ENCODE results near the gene NADK2. TPM values are rescaled to one million over a fixed set of nuclear protein-coding genes. Genes with fewer than 3 reads are reported as not detected.

NADK2 gene
- total and polyA plus RNA-seq, 4 donors: 73.6 to 178 (median 88.0) TPM

DNA sequence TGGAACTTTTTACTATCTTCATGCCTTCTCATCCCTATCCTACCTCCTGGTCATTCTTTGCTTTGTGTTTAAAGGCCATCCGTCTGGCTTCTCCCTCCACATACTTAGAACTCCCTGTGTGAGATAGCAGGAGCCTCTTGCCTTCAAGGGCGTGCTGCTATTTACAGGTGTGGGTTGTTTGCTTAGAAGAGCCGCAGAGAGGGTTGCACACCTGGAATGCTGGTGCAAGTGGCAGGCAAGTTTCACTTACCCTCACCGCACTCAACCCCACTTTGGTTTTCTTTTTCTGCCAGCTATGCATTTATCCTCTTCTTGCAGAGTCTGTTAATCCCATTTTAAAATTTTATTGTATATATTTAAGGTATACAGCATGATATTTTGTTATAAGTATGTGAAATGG, 77.3 kb downstream of the NADK2 start (continued):
- no peak for TF ChIP-seq GABPA (IDR thresholded peaks at IDR 0.05 in 1 of 2, conservative IDR thresholded peaks at IDR 0.05 in 1 of 2)
- TF ChIP-seq, protein P1, sequence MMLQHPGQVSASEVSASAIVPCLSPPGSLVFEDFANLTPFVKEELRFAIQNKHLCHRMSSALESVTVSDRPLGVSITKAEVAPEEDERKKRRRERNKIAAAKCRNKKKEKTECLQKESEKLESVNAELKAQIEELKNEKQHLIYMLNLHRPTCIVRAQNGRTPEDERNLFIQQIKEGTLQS (IDR thresholded peaks at IDR 0.05): no peak

DNA sequence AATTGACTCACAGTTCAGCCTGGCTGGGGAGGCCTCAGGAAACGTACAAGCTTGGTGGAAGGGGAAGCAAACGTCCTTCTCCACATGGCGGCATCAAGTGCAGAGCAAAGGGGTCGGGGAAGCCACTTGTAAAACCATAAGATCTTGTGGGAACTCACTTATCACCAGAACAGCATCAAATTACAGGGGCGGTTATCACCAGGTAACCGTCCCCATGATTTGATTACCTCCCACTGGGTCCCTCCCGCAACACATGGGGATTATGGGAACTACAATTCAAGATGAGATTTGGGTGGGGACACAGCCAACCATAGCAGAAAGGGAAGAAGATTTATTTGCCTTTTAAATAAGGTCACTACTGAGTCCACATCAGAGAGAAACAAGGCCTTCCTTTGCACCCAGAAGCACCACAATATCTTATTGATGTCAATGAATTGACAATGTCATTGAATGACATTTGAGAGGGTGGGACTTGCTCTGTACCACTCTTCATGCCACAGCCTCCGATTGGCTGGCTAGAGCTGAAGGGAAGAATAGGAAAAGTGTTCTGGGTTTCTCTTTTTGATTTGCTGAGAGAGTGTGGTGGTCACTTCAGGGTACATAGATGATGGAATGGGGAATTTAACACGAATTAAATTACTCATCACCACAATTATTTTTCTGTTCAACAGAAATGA, 78.8 kb downstream of the NADK2 start:
- H3K9me3 ChIP-seq (ENCODE audit: control insufficient read depth in 4 of 4, low read length in 3 of 4): no peaks in the 10 kb centered on the region
- WGBS: 95% methylated on average over 9 of the region's 9 CpGs
- no peak overlapping the region for H3K4me3 ChIP-seq (ENCODE audit: low read depth in 1 of 3, low read length in 3 of 3)
- no peak for TF ChIP-seq FOXA2 (IDR thresholded peaks at IDR 0.05)
- no peak for TF ChIP-seq HNF4G (IDR thresholded peaks at IDR 0.05)
- peaks cover 2 to 27% (median 22%) of the 10 kb centered on the region in 4 donors for H3K4me1 ChIP-seq (ENCODE audit: control insufficient read depth in 4 of 4, insufficient read depth in 4 of 4, low read length in 3 of 4)
- no peaks in the 10 kb centered on the region for H3K27me3 ChIP-seq (ENCODE audit: control insufficient read depth in 4 of 4, insufficient read depth in 4 of 4, low read length in 3 of 4)
- H3K36me3 ChIP-seq (ENCODE audit: control insufficient read depth in 4 of 4, insufficient read depth in 3 of 4, low read depth in 1 of 4, low read length in 3 of 4): peaks cover 3 to 34% (median 19%) of the 10 kb centered on the region in 4 donors
- H3K27ac ChIP-seq (ENCODE audit: low read depth in 1 of 2, low read length in 2 of 2): no peak overlapping the region
- no peak for DNase-seq (ENCODE audit: low spot score)
- H3K9ac ChIP-seq (ENCODE audit: low read depth in 1 of 2, low read length in 2 of 2): no peak overlapping the region

DNA sequence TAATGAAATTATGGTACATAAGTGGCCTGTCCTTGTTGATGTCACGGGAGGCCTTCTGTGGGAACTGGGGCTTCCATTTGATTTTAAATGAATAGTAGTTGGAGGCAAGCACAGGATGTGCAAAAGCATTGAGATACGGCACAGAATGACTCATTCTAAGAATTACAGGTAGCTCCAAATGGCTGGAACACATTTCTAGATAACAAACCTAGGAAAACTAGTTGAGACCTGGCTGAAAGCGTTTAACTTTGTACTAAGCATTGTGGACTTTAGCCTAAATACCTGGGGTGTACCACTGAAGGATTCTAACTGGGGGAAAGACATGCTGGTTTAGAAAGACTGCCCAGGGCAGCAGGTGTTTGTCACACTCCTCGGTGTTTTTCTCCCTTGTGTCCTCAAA, 80.4 kb downstream of the NADK2 start:
- TF ChIP-seq RXRA (IDR thresholded peaks at IDR 0.05): no peak
- no peak for TF ChIP-seq TAF1 (conservative IDR thresholded peaks at IDR 0.05)
- TF ChIP-seq HNF4A (conservative IDR thresholded peaks at IDR 0.05): peak; percentile 22 to 45
- no peak for TF ChIP-seq JUND (IDR thresholded peaks at IDR 0.05)
- TF ChIP-seq YY1 (IDR thresholded peaks at IDR 0.05): peak; percentile 11
- no peaks in the 10 kb centered on the region for H3K27me3 ChIP-seq (ENCODE audit: control insufficient read depth in 4 of 4, insufficient read depth in 4 of 4, low read length in 3 of 4)
- no peaks in the 10 kb centered on the region for H3K9me3 ChIP-seq (ENCODE audit: control insufficient read depth in 4 of 4, low read length in 3 of 4)
- no peak for DNase-seq (ENCODE audit: low spot score)
- no peak overlapping the region for H3K4me3 ChIP-seq (ENCODE audit: low read depth in 1 of 3, low read length in 3 of 3)
- H3K27ac ChIP-seq (ENCODE audit: low read depth in 1 of 2, low read length in 2 of 2): no peak overlapping the region
- no peak overlapping the region for H3K9ac ChIP-seq (ENCODE audit: low read depth in 1 of 2, low read length in 2 of 2)
- peaks cover 2 to 27% (median 22%) of the 10 kb centered on the region in 4 donors for H3K4me1 ChIP-seq (ENCODE audit: control insufficient read depth in 4 of 4, insufficient read depth in 4 of 4, low read length in 3 of 4)
- WGBS: 78% methylated on average over 4 of the region's 4 CpGs
- H3K36me3 ChIP-seq (ENCODE audit: control insufficient read depth in 4 of 4, insufficient read depth in 3 of 4, low read depth in 1 of 4, low read length in 3 of 4): peaks cover under 1 to 24% (median 15%) of the 10 kb centered on the region in 4 donors

DNA sequence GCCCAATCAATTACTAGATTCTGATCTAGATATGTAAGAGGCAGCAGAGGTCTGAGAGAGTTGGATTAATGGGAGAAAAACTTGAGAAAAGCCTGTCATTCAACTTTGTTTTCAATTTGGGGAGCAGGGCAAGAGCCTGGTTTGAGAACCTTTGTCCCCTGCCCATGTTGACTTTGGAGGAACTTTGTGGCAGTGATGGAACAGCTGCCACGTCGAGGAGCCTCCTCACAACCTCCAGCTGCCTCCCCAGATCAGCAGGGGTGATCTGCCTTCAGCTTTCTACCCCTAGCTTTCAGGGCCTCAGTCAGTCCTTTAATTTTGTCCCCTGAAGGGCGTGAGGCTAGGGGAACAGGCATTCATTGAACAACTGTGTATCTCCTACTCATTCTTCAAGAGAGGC, 81.1 kb downstream of the NADK2 start:
- peak overlapping the region; percentile 40 to 58 for H3K27ac ChIP-seq (ENCODE audit: low read depth in 1 of 2, low read length in 2 of 2)
- H3K27me3 ChIP-seq (ENCODE audit: control insufficient read depth in 4 of 4, insufficient read depth in 4 of 4, low read length in 3 of 4): no peaks in the 10 kb centered on the region
- H3K4me3 ChIP-seq (ENCODE audit: low read depth in 1 of 3, low read length in 3 of 3): no peak overlapping the region
- H3K9ac ChIP-seq (ENCODE audit: low read depth in 1 of 2, low read length in 2 of 2): peak overlapping the region in 1 of 2 donors; percentile 1
- WGBS: 53% methylated on average over 3 of the region's 3 CpGs
- peaks cover 2 to 27% (median 22%) of the 10 kb centered on the region in 4 donors for H3K4me1 ChIP-seq (ENCODE audit: control insufficient read depth in 4 of 4, insufficient read depth in 4 of 4, low read length in 3 of 4)
- DNase-seq (ENCODE audit: low spot score): no peak
- H3K9me3 ChIP-seq (ENCODE audit: control insufficient read depth in 4 of 4, low read length in 3 of 4): no peaks in the 10 kb centered on the region
- H3K36me3 ChIP-seq (ENCODE audit: control insufficient read depth in 4 of 4, insufficient read depth in 3 of 4, low read depth in 1 of 4, low read length in 3 of 4): peaks cover 3 to 25% (median 15%) of the 10 kb centered on the region in 4 donors
- TF ChIP-seq EGR1 (IDR thresholded peaks at IDR 0.05; ENCODE audit: low read depth in 2 of 2): no peak
- TF ChIP-seq ZBTB33 (IDR thresholded peaks at IDR 0.05): no peak
- TF ChIP-seq JUND (IDR thresholded peaks at IDR 0.05): no peak
- TF ChIP-seq FOXA2 (IDR thresholded peaks at IDR 0.05): peak; percentile 94
- no peak for TF ChIP-seq NR2F2 (IDR thresholded peaks at IDR 0.05)
- TF ChIP-seq REST (IDR thresholded peaks at IDR 0.05): no peak
- peak; percentile 28 for TF ChIP-seq YY1 (IDR thresholded peaks at IDR 0.05)
- TF ChIP-seq HNF4A (conservative IDR thresholded peaks at IDR 0.05): peak; percentile 85 to 87
- TF ChIP-seq, protein P2, sequence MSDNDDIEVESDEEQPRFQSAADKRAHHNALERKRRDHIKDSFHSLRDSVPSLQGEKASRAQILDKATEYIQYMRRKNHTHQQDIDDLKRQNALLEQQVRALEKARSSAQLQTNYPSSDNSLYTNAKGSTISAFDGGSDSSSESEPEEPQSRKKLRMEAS (IDR thresholded peaks at IDR 0.05): no peak
- TF ChIP-seq FOXA1 (IDR thresholded peaks at IDR 0.05): peak; percentile 76
- TF ChIP-seq RAD21 (IDR thresholded peaks at IDR 0.05): no peak
- TF ChIP-seq CTCF (IDR thresholded peaks at IDR 0.05; ENCODE audit: low read depth, low read length, missing input control): no peak
- no peak for TF ChIP-seq GABPA (IDR thresholded peaks at IDR 0.05 in 1 of 2, conservative IDR thresholded peaks at IDR 0.05 in 1 of 2)
- TF ChIP-seq HNF4G (IDR thresholded peaks at IDR 0.05): peak; percentile 49
- TF ChIP-seq RXRA (IDR thresholded peaks at IDR 0.05): peak; percentile 60 to 64
- TF ChIP-seq TAF1 (conservative IDR thresholded peaks at IDR 0.05): no peak
- TF ChIP-seq, protein P1 (IDR thresholded peaks at IDR 0.05): no peak
